ENCODE measurements around the gene OR56A1. TPM values are rescaled to one million over a fixed set of nuclear protein-coding genes. Genes with fewer than 3 reads are reported as not detected.

The OR56A1 gene
- 0.11 TPM for total RNA-seq

GRCh38 chr11:6030708-6031405 is at the start of gene OR56A1:
Gene OR56A1, minus strand, starts transcription at chr11:6030758. Its CDS starts 3,066 bp downstream, at chr11:6027692.

GRCh38 chr11:6006846-6007245 is 23.7 kb downstream of the OR56A1 start, which contains the start of gene OR56A4:
Gene OR56A4, minus strand, starts transcription at chr11:6006946. Its CDS starts 3,954 bp downstream, at chr11:6002992.

GRCh38 chr11:5986885-5987284 is 43.7 kb downstream of the OR56A1 start, which contains the start of gene OR52L1:
Gene OR52L1, minus strand, starts transcription at chr11:5986985. Its CDS starts 55 bp downstream, at chr11:5986930.

Other genes with a start within 250 kb of the OR56A1 start
- gene OR52N5, start 247.4 kb downstream of the OR56A1 start, total RNA-seq, result not detected
- not detected for gene OR52N1, start 239.5 kb downstream of the OR56A1 start, total RNA-seq
- gene OR52N2, start 221.8 kb downstream of the OR56A1 start, total RNA-seq, result not detected
- not detected for gene OR52E6, start 188.9 kb downstream of the OR56A1 start, total RNA-seq
- not detected for gene OR52E8, start 173.1 kb downstream of the OR56A1 start, total RNA-seq
- gene OR52E4, start 150.1 kb downstream of the OR56A1 start, total RNA-seq, result not detected
- not detected for gene OR52E5, start 137.6 kb downstream of the OR56A1 start, total RNA-seq
- not detected for gene OR56A3, start 88.5 kb downstream of the OR56A1 start, total RNA-seq
- not detected for gene OR56A5, start 62.3 kb downstream of the OR56A1 start, total RNA-seq
- gene OR52L1, start 43.8 kb downstream of the OR56A1 start, total RNA-seq, result not detected
- gene OR56A4, start 23.8 kb downstream of the OR56A1 start, total RNA-seq, result 0.11 TPM
- not detected for gene OR56B4, start 76.9 kb upstream of the OR56A1 start, total RNA-seq
- gene OR52B2, start 139.6 kb upstream of the OR56A1 start, total RNA-seq, result not detected
- gene OR52W1, start 168.5 kb upstream of the OR56A1 start, total RNA-seq, result not detected
- not detected for gene C11orf42, start 174.8 kb upstream of the OR56A1 start, total RNA-seq
- gene FHIP1B, start 203.9 kb upstream of the OR56A1 start, total RNA-seq, result 60.8 TPM
- gene CNGA4, start 208.3 kb upstream of the OR56A1 start, total RNA-seq, result 0.27 TPM
- gene CCKBR, start 229.1 kb upstream of the OR56A1 start, total RNA-seq, result 1.7 TPM